PC-9 (cell line): ENCODE data around the gene ZDHHC14.

Experiments
- CTCF ChIP-seq: fragments of 200-600 bp; sonication (generic); conservative IDR thresholded peaks from 2 replicates; pipeline ENCODE4 v1.6.1; 2017; ENCODE audit warnings: mixed run types, antibody characterized with exemption, mild to moderate bottlenecking, moderate library complexity
- EZH2 ChIP-seq: fragments of 200-600 bp; sonication (generic); IDR thresholded peaks from 2 replicates; pipeline ENCODE4 v1.8.0; 2017; ENCODE audit warnings: antibody characterized with exemption, low read depth

GRCh38 chr6:157661652-157662051, 280.7 kb downstream of the ZDHHC14 start:
- no peak for TF ChIP-seq CTCF
- TF ChIP-seq EZH2 = no peak
